ENCODE data around the gene PDLIM5.
"Not testable (repeated sequence)": the region's sequence is repeated elsewhere in the genome, so short reads cannot be mapped to it uniquely, and the experiment has no call there.

PDLIM5 gene

DNA sequence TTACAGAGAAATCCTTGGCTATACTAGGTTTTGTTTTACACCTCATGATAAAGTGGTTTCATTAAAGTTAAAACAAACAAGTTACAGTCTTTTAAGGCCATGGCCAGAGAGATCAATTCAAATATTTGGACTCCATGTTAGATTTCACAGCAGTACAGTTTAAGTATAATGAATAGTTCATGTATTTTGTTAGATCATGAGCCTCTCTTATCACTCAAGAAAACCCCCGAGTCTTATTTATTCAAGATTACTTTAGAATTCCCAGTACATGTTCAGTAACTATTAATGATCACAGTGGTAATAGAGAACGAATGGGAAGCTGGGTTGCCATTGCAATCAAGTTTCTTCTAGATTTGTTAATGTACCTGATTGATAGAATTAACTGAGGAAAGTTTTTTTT, 15.2 kb downstream of the PDLIM5 start:
- DNase-seq: no peak

DNA sequence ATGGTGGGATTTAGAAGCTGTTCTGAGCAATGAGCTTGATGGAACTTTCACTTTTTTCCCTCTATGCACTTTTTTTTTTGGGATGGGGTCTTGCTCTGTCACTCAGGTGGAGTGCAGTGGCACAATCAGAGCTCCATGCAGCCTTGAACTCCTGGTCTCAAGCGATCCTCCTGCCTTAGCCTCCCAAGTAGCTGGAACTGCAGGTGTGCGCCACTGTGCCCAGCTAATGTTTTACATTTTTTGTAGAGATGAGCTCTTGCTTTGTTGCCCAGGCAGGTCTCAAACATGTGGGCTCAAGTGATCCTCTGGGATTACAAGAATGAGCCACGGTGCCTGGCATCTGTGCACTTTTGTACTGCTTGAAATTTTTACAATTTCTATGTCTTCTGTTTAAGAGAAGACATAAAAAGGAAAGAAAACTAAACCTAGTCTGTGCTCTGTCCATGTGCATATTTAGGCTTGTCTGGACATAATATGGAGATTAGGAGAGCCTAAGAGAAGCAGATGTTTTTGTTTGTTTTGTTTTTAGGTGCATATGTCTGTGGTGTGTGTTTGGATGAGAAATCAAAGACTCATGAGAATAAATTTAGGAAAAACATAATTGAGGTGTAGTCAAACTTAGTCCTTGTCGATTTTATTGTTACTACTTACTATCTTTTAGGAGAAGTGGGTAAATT, 16.5 kb downstream of the PDLIM5 start:
- no peak for DNase-seq

DNA sequence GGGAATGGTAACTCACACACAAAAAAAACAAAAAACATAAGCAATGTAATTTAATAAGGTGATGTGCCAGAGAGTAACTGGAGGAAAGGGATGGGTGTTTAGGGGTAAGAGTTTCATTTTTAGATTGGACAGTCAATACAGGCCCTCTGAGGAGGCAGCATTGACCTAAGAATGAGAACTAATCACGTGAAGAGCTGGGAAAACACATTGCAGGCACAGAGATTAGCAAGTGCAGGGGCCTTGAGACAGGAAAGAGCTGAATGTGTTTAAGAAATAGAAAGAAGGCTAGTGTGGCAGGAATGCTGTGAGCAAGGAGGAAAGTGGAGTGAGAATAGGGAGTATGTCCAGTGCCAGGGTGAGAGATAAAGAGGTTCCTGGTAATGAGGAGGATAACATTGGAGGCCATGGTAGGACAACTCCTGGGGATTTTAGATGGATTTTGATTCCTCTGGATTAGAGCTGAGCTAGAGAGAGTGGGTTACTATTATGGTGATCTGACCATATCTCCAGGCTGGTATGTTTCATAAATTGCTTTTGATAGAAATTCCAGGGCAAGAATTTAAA, 17.6 kb downstream of the PDLIM5 start:
- no peak for DNase-seq

- no peak for DNase-seq
These were observed 18.4 kb downstream of the PDLIM5 start for GRCh38 chr4:94470132-94470531.

- DNase-seq: not testable (repeated sequence)
These were observed 19.0 kb downstream of the PDLIM5 start for GRCh38 chr4:94470782-94471181.

DNA sequence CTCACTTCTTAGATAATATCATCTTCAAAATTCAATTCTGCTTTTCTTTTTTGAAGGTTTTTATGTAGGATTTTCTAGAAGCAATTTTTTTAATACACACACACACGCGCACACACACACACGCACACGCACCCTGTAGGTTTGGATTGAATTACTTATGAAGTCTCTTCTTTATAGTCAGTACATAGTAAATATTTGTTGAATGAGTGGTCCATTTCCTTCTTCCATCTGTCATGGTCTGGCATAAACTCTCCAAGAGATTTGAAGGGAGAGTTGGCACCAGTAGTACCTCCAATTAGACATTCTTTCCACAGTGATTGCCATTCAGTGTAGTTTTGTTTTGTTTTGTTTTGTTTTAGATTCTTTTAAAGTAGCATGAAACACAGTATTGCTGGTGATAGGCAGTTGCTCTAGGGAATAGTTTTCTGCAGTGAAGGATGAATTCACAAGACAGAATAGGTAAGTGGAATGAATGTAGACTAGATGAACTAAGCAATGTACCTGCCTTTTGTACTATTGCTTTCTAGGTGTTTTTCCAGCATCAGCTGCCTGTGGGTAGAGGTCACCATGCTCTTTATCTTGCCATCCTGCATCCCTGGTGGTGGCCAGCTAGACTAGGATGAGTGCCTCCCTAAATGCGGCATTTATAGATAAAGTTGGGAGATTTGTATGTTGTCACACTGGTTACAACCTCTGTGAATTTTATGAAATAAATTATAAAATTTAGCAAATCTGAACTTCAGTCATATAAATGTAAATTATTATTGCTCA, 20.5 kb downstream of the PDLIM5 start:
- peak; percentile 39 for DNase-seq

- no peak for DNase-seq
These were observed 23.3 kb downstream of the PDLIM5 start for GRCh38 chr4:94475050-94475449.

DNA sequence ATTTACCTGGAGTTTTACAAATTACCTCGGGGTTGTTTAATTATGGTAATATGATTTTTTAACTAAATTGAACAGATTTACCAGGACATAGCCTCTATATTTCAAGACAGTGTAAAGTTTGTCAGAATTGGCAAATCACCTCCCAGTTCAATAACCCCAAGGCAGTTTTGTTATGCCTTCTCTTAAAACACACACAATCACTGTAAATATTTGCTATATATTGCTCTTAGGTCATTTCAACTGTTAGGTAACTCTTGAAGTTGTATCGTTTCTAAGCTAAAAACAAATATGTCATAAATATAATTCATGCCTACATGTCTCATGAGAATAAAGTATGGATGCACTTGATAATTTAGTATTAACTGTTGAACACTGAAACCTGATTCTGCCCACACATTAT, 24.1 kb downstream of the PDLIM5 start:
- DNase-seq: no peak

- no peak for DNase-seq
These were observed 25.5 kb downstream of the PDLIM5 start for GRCh38 chr4:94477227-94477626.

GRCh38 chr4:94478805-94479204, 27.1 kb downstream of the PDLIM5 start:
- DNase-seq: not testable (repeated sequence)

DNA sequence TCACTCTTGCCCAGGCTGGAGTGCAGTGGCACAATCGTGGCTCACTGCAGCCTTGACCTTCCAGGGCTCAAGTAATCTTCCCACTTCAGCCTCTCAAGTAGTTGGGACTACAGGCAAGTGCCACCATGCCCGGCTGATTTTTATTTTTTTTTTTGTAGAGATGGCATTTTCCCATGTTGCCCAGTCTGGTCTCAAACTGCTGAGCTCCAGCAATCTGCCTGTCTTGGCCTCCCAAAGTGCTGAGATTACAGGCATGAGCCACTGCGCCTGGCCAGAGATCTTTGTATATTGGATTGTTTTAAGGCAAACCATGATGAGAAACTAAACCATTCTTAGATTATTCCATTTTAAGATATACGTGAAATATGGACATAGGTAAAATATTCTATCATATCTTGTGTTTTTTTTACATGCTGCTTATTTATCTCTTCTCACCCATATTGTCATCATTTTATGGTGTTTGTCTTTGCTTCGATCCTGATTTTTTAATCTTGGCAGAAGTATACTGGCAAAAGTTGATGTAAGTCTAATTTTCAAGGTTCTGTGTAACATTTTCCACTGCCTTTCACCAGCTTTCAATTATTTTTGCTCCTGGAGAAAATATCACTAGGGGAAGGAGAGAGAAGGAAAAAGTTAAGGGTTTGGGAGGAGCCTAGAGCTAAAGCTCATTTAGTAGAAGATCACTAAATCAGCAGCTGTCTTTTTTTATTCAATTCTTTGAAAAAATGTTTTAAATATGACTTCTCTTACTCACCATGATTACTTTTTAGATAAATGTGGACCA, 27.8 kb downstream of the PDLIM5 start:
- DNase-seq: no peak

DNA sequence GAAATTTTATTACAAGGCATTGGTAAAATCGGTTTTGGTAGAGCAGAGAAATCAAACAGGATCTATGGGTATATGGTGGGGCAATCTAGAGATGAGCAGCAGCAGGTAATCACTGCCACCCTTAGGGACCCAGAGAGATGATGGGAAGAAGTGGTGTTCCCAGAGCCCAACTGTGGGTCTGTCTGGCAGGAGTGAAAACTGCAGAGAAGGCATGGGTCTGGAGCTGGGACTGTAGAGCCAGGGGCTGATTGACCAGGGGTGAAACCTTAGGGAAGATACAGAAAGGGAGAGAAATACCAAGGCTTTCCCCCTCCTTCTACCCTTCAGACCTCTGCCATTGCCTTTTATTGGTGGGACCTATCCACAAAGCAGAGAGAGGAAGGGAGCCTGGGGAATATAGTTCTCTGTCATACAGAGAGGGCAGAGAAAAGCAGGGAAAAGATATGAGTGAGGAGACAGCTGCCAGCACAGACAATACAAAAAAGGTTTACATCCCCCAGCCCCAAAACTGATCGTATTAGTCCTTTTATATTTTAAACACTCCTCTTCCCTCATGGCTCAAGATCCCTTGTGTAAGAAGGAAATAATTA, 28.7 kb downstream of the PDLIM5 start:
- no peak for DNase-seq

GRCh38 chr4:94483895-94484294, 32.2 kb downstream of the PDLIM5 start:
- DNase-seq: no peak

DNA sequence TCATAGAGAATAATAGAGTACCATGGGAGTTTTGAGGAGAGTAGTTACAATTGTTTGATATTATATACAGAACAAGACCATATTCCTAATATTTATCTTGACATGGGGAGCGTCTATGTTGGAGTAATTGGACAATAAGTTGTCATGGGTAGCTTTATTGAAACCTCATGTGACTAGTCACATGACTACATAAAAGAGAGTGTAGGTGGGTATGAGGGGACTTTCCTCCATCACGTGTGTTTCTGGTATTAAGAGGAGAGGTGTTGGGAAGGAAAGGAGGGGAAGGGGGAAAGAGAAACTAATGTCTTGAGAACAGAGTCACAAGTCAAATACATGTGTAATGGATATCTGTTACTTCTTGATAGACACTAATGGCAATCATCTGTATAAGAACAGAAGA, 33.1 kb downstream of the PDLIM5 start:
- DNase-seq: no peak

GRCh38 chr4:94486372-94486801, 34.6 kb downstream of the PDLIM5 start:
- DNase-seq: no peak

DNA sequence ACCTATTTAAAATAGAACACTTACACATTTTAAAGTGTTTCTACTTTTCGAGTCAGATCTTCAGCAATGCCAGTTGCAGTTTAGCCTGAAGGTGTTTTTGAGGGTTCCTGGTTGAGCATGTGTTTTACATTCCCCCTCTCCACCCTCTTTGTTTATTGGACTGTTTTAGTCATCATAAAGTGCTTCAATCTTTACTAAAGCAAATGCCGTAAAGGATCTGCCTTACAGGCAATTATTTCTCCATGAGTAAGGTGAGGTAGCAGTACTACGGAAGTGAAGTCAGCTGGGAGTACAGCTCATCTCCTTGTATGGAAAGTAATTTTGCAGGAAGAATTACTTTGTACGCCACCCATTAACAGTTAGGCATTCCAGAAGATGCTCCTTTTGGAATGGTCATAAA, 36.9 kb downstream of the PDLIM5 start:
- no peak for DNase-seq

GRCh38 chr4:94489098-94489497, 37.4 kb downstream of the PDLIM5 start:
- no peak for DNase-seq

DNA sequence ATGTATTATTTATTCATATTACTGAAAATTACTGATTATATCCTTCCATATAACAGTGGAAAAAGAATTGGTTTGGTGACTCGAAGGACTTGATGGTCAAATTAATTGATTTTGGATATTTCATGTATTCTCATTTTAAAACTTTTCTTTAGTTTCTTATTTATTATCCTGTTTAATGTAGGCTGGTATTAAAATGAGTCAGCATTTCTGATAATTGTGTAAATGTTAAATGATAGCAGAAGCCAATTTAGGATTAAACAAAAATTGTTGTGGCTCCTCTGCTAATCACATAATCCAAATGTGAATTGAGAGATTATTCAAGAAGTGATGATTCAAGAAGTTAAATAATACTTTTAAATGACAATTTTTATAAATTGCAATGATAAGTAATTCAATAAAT, 38.7 kb downstream of the PDLIM5 start:
- no peak for DNase-seq

GRCh38 chr4:94491322-94491721, 39.6 kb downstream of the PDLIM5 start:
- no peak for DNase-seq

DNA sequence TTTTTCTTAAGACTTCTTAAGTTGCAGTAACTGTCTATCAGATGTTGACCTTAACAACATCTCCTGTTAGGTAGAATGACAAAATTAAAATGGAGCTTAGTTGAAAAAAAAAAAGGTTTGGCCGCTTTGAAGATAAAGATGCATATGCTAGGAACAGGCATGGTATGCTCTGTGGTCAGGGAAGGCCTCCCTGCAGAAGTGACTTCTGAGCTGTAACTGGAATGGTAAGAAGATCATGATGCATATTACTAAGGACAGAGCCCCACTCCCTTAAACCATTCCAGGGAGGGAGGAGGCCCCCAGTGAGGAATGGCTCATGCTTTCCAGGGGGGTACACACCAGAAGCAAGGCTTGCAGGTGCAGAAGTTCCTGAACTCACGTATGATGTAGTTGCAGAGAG, 43.7 kb downstream of the PDLIM5 start:
- DNase-seq: no peak

GRCh38 chr4:94497690-94498089, 45.9 kb downstream of the PDLIM5 start:
- no peak for DNase-seq

- no peak for DNase-seq
These were observed 46.8 kb downstream of the PDLIM5 start for GRCh38 chr4:94498502-94498901.

DNA sequence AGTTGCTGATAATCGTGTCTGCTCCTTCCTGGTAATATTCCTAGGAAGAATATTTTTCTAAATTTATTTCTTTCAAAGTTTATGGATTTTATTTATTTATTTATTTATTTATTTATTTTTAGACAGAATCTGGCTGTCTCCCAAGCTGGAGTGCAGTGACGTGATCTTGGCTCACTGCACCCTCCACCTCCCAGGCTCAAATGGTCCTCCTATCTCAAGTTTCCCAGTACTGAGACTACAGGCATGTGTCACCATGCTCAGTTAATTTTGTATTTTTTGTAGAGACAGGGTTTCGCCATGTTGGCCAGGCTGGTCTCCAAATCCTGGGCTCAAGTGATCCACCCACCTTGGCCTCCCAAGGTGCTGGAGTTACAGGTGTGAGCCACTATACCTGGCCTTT, 48.9 kb downstream of the PDLIM5 start:
- DNase-seq: no peak
